GM19351 (cell line): Measurements from ENCODE around the gene SPSB2.

Source experiments
- ATAC-seq: cut with Tn5 transposase; IDR thresholded peaks from one replicate; pipeline ENCODE4 v1.9.1; 2021; ENCODE audit warnings: mild to moderate bottlenecking, moderate library complexity; ENCODE audit not compliant: unreplicated experiment

The SPSB2 gene

DNA sequence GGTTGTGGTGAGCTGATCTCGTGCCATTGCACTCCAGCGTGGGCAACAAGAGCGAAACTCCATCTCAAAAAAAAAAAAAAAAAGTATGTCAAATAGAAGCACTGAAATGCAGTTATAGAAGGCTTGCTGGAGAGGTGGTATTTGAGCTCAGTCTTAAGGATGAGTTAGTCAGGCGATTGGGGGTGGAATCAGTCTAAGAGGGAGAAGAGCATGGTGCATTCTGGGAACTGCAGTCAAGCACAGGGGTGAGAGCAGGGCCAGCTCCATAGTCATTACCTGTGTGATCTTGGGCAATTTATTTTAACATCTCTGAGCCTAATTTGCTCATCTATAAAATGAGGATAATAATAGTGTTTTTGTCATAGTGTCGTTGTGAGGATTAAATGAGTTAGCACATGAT, 38.2 kb downstream of the SPSB2 start:
- no peak for ATAC-seq

DNA sequence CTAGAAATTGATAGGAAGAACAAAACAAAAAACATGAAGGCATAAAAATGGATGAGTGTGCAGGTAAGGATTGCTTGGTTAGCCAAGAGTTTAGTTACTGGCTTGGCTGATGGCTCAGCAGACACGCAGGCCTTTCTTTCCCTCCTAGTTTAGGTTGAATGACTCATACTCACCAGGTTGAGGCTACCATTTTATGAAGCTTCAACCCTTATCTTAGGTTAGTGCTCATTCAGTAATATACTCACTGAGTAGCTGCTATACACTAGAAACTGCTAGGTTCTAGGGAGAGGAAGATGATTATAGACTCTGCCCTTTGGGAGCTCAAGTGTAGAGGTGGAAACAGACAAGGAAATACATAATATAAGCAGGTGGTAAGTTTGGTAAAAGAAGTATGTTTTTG, 38.8 kb downstream of the SPSB2 start:
- ATAC-seq: no peak

DNA sequence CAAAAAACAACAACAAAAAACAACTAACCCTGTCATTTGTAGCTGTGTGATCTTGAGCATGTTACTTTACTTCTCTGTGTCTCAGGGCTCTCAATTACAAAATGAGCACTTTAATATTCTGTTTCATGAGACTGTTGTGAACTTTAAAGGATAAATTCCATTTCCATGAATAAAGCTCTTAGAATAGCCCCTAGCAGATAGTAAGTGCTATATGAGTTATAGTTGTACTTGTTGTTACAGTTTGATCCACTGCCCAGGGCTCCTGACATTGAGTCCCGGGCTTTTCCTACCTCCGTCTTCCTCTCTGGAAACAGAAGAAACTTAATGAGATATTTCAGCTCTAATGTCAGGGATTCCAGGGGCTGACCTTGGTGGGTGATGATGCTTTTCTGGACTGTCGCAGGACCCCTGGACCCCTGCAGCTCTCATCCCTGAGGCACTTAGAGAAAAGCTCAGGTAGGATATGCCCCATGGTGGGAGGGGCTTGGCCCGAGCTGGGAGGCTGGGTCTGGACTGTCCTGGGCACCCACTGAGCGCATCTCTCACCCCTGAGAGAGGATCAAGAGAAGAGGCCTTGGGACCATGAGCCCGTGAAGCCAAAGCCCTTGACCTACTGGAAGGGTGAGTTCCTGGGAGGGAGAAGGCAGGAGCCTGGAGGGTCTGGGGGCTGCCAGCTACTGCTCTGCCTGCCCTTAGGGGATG, 39.8 kb downstream of the SPSB2 start:
- no peak for ATAC-seq

DNA sequence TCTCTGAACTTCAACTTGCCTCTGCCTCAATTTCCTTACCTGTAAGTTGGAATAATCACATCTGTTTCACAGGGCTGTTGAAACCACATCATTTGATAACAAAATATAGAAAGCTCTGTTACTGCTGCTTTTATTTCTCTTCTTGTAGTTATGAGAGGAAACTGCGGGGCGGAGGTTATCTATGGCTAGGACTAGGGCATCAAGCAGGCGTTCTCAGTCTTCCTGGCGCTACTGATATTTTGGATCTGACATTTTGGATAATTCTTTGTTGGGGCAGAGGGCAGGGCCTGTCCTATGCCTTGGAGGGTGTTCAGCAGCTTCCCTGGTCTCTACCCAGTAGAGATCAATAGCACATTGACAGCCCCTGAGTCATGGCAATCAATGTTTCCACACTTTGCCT, 41.0 kb downstream of the SPSB2 start:
- ATAC-seq: no peak

DNA sequence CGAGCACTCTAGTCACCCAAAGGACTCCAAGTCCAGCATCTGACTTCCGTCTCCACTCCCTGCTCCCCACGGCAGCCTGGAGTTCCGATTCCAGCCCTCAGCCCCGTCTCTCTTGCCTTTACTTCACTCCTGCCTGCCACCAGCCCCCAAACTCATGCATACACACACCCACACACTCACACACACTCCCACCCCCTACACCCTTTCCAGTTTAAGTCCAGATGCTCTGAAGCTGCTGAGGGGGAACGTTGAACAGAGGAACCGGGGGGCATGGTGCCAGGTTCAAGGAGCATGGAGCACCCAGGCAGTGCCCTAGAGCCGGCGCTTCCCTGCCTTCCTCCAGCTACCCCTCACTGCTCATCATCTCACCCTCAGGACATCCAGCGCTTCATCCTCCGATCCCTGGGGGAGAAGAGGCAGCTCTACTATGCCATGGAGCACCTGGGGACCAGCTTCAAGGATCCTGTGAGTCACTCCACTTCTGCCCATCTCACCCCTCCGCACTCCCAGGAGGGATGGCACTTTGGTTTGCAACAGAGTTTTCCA, 41.6 kb downstream of the SPSB2 start:
- ATAC-seq: no peak

DNA sequence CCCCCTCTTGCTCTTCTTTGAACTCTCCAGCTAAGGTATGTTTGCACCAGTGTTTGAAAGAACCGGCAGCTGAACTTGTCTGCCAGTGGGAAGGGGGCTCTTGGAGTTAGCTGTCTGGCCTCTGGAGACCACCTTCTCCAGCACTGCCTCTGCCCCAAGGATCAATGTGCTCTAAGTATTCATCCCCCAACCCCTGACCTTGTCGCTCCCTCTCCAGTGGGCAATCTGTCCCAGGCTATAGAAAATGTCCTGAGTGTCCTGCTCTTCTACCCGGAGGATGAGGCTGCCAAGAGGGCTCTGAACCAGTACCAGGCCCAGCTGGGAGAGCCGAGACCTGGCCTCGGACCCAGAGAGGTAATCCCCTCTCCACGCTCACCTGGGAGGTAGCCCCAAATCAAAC, 42.1 kb downstream of the SPSB2 start:
- ATAC-seq: no peak

DNA sequence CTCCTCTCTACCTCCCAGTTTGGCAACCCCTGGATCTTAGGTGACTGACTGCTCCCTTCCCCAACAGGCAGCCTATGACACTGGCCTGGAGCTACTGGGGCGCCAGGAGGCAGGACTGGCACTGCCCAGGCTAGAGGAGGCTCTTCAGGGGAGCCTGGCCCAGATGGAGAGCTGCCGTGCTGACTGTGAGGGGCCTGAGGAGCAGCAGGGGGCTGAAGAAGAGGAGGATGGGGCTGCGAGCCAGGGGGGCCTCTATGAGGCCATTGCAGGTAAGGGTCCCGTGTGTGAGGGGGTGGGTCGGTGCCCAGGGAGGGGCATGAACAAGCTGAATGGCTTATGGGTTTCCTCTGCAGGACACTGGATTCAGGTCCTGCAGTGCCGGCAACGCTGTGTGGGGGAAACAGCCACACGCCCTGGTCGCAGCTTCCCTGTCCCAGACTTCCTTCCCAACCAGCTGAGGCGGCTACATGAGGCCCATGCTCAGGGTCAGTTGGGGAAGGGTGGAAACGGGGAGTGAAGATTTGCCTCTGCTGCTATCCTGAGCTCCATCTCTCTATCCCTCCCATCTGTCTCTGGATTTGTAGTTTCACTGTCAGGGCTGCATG, 42.7 kb downstream of the SPSB2 start:
- no peak for ATAC-seq

DNA sequence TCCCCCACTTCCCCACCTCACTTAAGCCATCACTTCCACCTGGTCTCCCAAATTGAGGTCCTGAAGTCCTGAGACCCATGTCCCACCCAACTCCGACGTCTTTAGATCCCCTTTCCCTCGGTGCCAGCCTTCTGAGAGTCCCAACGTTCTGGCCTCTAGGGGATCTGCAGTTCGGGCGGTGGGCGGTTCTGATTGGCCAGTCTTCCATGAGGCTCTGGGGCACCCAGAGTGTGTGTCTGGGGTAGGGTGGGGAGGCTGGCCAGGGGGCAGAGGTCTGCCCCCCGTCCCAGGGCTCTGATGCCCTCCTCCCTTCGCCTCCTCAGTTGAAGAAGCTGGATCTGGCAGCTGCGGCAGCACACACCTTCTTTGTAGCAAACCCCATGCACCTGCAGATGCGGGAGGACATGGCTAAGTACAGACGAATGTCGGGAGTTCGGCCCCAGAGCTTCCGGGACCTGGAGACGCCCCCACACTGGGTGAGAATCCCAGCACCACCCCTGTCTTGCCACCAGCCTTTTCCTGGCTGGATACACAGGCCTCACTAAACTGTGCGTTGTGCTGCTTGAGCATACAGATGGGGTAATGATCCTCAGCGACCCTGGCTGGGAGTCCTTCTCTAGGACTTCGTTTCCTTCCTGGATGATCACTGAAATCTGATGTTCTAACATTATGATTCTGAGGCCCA, 43.4 kb downstream of the SPSB2 start:
- no peak for ATAC-seq

DNA sequence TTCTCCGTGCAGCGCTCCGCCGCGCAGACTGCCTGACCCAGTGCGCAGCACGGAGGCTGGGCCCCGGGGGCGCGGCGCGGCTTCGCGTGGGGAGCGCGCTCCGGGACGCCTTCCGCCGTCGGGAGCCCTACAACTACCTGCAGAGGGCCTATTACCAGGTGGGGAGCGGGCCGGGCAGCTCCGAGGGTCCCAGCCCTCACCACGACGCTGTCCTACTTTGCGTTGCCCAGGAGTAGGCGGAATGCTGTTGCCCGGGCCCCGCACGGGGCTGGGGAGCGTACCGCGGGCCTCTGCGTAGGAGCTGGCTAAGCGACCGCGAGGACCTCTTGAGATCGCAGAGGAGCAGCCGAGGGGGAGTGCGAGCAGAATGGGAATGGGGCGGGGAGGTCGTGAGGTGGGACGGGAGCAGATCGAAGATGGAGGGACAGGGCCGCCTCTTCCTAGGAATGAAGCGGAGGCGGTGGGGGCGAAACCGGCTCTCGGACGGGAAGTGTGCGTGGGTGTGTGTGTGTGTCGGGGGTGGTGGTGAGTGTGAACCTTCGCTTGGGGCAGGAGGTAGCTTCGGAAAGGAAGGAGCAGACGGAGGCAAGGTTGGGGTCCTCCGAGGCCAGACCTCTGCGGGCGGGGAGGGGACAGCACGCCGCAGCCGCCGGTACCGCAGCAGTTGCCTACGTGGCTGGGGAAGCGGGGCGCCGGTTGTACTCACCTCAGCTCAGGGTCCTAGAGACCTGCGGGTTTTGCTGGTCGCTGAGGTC, 44.1 kb downstream of the SPSB2 start:
- no peak for ATAC-seq

DNA sequence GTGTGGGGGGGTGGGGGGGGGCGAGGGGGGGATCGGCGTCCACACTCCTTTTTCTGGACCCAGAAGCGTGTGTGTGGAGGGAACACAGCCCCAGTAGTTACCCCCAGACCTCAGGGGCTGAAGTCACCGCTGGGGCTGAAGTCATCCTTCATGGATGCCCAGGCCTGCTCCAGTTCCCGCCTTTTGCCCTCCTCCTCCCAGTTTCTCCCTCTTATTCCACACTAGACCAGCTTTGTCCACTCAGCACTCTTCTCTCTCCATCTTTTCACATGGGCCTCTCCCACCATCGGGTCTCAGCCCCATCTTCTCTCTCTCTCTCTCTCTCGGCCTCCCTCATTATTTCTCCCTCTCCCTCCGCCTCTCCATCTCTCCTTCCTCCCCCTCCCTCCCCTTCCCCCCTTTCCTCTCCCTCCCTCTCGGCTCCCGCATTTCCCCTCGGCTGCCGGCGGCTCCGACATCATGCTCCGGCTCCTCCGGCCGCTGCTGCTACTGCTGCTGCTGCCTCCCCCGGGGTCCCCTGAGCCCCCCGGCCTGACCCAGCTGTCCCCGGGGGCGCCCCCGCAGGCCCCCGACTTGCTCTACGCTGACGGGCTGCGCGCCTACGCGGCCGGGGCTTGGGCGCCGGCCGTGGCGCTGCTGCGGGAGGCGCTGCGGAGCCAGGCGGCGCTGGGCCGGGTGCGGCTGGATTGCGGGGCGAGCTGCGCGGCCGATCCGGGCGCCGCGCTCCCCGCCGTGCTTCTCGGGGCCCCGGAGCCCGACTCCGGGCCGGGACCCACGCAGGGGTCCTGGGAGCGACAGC, 44.9 kb downstream of the SPSB2 start, which contains the start of gene P3H3:
TSS of gene P3H3 (plus strand) at position 426 of the 799 bp plus-strand sequence. CDS start at position 460, 34 bp downstream.
- no peak for ATAC-seq

DNA sequence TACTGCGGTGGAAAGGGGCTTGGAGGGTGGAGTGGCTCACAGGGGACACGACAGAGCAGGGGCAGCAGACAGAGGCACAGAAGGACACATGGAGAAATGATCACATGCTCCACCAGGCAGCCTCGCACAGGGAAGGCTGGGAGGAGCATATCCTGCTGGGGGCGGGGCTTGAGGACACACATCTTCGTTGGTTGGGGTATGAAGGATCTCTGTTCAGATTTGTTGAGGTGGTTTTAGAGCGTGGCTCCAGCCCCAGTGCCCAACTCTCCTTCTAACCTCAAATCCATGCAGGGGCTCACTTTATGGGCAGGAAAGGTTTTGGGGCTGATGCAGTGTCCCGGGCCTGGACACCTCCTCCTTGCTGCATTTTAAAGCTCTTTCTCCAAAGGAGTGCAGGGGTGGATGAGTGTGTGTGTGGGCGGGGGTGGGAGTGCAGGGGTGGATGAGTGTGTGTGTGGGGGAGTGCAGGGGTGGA, 45.6 kb downstream of the SPSB2 start:
- ATAC-seq: no peak

DNA sequence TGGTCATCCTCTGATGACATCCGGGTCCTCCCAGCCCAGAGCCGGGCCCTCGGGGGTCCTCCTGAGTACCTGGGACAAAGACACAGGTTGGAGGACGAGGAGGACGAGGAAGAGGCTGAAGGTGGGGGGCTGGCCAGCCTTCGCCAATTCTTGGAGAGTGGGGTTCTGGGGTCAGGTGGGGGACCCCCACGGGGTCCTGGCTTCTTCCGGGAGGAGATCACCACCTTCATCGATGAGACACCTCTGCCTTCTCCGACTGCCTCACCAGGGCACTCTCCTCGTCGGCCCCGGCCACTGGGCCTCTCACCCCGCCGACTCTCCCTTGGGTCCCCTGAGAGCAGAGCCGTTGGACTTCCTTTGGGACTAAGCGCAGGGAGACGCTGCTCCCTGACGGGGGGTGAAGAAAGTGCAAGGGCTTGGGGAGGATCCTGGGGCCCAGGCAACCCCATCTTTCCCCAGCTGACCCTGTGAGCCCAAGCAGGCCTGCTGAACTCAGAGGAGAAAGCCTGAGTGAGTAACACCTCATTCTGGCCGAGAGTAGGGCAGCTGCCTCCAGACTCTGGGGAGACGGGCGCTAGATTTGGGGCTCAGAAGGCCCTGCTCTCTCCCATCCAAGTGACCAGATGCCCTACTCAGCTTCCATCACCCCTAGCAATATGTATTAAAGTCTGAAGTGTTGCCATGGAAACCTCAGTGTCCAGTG, 46.2 kb downstream of the SPSB2 start:
- ATAC-seq: no peak

DNA sequence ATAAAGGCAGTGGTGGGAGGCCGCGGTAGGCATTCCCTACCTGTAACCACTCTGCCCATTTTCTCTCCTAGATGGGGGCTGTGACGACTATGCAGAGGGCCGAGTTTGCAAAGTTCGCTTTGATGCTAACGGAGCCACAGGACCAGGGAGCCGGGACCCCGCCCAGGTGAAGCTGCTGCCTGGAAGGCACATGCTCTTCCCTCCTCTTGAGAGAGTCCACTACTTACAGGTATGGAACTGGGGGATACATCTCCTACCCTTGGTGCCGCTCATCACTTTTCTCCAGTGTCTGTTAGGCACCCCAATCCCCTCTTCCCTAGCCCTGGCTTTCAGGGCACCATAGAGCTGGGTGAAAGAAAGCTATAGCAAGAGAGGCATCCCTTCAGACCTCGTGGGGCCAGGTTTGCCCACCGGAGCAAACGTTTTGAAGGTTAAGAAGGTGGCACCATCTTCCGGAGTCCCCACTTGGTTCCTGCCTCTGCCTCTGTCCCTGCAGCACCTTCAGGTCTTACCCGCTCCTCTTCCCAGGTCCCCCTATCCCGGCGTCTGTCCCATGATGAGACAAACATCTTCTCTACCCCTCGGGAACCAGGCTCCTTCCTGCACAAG, 46.9 kb downstream of the SPSB2 start:
- ATAC-seq: no peak

DNA sequence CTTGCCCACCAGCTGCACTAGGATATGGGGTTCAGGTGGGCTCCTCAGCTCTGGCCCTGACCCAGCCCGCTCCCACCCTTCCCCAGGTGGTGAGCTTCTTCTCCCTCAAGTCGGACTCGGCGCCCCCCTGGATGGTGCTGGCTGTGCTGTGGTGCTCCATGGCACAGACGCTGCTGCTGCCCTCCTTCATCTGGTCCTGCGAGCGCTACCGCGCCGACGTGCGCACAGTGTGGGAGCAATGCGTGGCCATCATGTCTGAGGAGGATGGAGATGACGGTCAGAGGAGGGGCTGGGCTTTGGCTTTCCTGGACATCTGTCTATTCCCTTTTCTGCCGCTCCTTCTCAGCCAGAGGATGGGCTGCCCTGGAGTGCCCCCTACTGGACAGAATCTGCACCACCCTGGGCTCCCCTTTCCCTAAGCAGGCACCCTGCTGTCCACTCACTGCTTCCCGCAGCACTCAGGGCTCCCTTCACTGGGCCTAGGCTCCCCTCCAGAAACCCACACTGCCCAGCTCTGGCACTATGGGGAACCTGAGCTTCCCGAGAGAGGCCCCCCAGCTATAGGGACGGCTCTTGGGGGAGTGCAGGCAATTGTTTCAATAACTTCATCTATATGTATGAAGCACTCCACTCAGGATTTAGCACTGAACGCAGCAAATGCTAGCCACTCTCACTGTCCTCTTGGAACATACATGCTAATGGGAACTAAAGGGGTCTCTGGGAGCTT, 47.5 kb downstream of the SPSB2 start:
- ATAC-seq: no peak

DNA sequence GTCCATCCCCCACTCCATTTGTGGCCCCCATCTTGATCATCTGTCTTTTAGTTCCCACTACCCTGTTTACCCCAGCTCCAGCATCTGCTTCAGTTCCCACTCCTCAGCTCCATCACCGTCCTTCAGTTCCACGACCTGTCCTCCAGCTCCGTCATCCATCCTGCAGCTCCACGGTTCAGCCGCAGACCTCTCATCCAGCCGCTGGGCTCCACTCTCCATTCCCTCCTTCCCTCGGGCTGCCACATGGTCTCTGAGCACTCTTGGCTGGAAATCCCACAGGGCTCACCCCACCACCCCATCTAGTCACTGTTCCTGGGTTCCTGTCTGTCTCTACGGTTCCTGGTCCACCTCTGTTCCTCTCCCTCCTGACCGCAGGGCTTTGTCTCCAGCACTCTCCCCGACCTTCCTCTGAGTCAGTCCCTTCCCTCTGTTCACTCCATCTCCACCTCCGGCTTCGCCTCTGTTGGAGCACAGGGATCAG, 48.2 kb downstream of the SPSB2 start:
- no peak for ATAC-seq

DNA sequence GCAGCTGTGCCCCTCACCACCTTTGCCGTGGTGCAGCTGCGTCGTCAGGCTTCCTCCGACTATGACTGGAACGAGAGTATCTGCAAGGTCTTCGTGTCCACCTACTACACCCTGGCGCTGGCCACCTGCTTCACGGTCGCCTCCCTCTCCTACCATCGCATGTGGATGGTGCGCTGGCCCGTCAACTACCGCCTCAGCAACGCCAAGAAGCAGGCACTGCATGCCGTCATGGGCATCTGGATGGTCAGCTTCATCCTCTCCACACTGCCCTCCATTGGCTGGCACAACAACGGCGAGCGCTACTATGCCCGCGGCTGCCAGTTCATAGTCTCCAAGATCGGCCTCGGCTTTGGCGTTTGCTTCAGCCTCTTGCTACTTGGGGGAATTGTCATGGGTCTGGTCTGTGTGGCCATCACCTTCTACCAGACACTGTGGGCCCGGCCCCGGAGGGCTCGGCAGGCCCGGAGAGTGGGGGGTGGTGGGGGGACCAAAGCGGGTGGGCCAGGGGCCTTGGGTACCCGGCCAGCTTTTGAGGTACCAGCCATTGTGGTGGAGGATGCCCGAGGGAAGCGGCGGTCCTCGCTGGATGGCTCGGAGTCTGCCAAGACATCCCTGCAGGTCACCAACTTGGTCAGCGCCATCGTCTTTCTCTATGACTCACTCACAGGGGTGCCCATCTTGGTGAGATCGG, 48.9 kb downstream of the SPSB2 start:
- no peak for ATAC-seq

DNA sequence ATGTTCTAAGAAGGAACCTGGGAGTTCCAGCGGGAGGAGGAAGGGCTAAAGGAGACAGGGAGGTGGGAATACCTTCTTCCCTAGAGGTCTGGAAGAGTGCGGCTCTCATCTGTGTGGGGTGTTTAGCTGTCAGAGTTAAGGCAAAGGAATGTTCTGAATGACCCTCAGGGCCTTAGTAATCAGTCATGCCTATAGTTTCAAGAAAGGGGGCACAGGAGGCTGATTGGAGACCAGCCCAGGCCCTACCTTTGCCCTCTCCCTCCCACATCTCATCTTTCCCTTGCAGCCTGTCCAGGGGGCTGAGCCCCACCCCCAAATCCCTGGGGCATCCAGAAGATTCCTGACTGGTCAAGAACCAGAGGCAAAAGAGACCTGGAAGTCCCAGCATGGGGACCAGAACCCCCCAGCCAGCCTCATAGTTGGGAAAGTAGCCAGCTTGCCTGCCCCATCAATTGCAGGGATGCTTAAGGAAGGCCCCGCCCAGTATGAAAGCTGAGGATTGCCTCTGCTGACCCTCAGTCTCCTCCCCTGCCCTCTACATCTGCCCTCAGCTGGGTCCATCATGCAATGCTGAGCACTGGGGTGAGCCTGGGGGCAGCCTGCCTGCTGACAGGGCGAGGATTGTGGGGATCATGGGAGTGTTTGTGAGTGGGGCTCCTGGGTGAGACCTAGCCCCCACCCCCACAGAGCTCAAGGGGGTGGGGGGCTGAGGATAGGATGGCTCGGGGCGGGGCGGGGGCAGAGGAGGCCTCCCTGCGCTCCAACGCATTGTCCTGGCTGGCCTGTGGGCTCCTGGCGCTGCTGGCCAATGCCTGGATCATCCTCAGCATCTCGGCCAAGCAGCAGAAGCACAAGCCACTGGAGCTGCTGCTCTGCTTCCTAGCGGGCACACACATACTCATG, 49.7 kb downstream of the SPSB2 start:
- ATAC-seq: no peak
